Measurements from ENCODE around the gene MBD4. TPM values are rescaled to one million over a fixed set of nuclear protein-coding genes. Genes with fewer than 3 reads are reported as not detected.

Gene MBD4
- total and polyA plus RNA-seq, 4 donors, result 18.7 to 31.2 (median 26.3) TPM

DNA sequence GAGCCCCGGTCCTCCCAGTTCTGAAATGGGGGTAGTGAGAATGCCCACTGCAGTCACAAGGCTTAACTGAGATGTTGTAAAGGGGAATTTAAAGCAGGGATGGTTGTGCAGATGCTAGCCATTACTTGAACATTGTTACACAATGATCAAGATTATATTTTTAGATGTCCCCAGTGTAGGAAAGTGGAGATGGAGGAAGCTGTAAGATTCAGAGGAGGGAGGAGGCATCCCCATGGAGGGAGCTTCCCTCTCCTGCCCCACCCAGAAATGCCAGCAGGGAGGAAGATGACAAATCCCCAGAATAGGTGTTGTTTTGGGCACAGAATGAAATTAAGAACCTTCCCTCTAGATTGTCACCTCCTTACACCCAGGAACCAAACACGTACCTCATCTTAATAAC lies 57.4 kb downstream of the MBD4 start:
- WGBS, 2 donors, result 82 to 93% methylated on average over 2 of the region's 2 CpGs
- Histone ChIP-seq H3K27ac (ENCODE audit: low read depth in 1 of 2, low read length in 2 of 2) (no peak overlapping the region), H3K27me3 (ENCODE audit: control insufficient read depth in 1 of 2, insufficient read depth in 2 of 2, low read length in 1 of 2) (no peaks in the 10 kb centered on the region), H3K4me3 (ENCODE audit: low read length in 2 of 2) (no peak overlapping the region), H3K4me1 (ENCODE audit: control insufficient read depth in 1 of 2, insufficient read depth in 2 of 2, low read length in 2 of 2) (no peaks in the 10 kb centered on the region), H3K9me3 (ENCODE audit: control insufficient read depth, low read length) (no peaks in the 10 kb centered on the region), H3K36me3 (ENCODE audit: control insufficient read depth in 1 of 2, insufficient read depth in 2 of 2, low read length in 1 of 2) (peaks cover 0 to 3% of the 10 kb centered on the region in 2 donors)
- intact Hi-C loops (cut with DNase I), result loop anchor here (10.0 kb wide), 2 partner anchors 442 to 552 kb away; no protein-coding TSS in a partner anchor
- DNase-seq, result no peak
- ATAC-seq (ENCODE audit: low FRiP score), result no peak

Other genes starting within 250 kb of the MBD4 start
- gene COPG1, start 190.3 kb downstream of the MBD4 start, total RNA-seq, result 100 to 1,000 TPM; 149 to 155 TPM
- gene COPG1, start 190.3 kb downstream of the MBD4 start, polyA plus RNA-seq, result 10 to 100 TPM; 39.7 to 84.7 TPM
- gene HMCES, start 161.1 kb downstream of the MBD4 start, total RNA-seq, result 10 to 100 TPM; 24.3 to 31.9 TPM
- gene HMCES, start 161.1 kb downstream of the MBD4 start, polyA plus RNA-seq, result 10 to 100 TPM; 29.6 to 30.0 TPM
- gene EFCAB12, start 11.3 kb downstream of the MBD4 start, total RNA-seq, result under 1 TPM; 0.10 to 0.36 TPM
- under 1 TPM in 1 of 2 donors, not detected in 1; 0.25 TPM for gene EFCAB12, start 11.3 kb downstream of the MBD4 start, polyA plus RNA-seq
- gene IFT122, start 276 bp upstream of the MBD4 start, total RNA-seq, result 10 to 100 TPM; 30.8 to 33.5 TPM
- gene IFT122, start 276 bp upstream of the MBD4 start, polyA plus RNA-seq, result 10 to 100 TPM; 10.1 to 41.2 TPM
- gene RHO, start 88.7 kb upstream of the MBD4 start, total RNA-seq, result under 1 TPM in 1 of 2 donors, not detected in 1; 0.15 TPM
- gene RHO, start 88.7 kb upstream of the MBD4 start, polyA plus RNA-seq, result not detected
- not detected for gene H1-8, start 103.2 kb upstream of the MBD4 start, total RNA-seq
- gene H1-8, start 103.2 kb upstream of the MBD4 start, polyA plus RNA-seq, result not detected
- gene PLXND1, start 166.7 kb upstream of the MBD4 start, total RNA-seq, result 100 to 1,000 TPM; 176 to 358 TPM
- gene PLXND1, start 166.7 kb upstream of the MBD4 start, polyA plus RNA-seq, result 100 to 1,000 TPM in 1 of 2 donors, 10 to 100 TPM in 1; 55.5 to 149 TPM

All from aorta (tissue), 5 donors.